Ovary (tissue), 3 donors: Measurements from ENCODE around the gene ZNF445.

ENCODE experiments used
- CTCF ChIP-seq, 3 donors: fragments of 450-650 bp in 2 of 3; fragments of 200-600 bp in 1 of 3; IDR thresholded peaks; one replicate each; pipeline versions ENCODE4 v1.5.1 to v1.8.0; 2016 to 2022; ENCODE audit warnings: antibody characterized with exemption in 3 of 3, mild to moderate bottlenecking in 1 of 3
- EP300 ChIP-seq: sonication (generic); formaldehyde crosslinking; IDR thresholded peaks from one replicate; pipeline ENCODE4 v1.6.1; 2017; ENCODE audit warnings: antibody characterized with exemption
- donor health status: DM: no; HTN: no; CAD: no.

DNA sequence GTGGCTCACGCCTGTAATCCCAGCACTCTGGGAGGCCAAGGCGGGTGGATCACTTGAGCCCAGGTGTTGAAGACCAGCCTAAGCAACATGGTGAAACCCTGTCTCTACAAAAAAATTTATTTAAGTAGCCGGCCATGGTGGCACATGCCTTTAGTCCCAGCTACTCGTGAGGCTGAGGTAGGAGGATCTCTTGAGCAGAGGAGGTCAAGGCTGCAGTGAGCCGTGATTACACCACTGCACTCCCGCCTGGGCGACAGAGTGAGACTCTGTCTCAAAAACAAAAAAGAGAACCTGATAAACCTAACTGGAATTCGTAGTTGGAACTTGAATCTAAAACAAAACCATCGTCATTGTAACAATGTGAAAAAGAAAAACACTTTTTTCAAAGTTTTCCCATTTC is 81.8 kb downstream of the ZNF445 start:
- TF ChIP-seq CTCF (IDR thresholded peaks at IDR 0.05) (no peak), EP300 (no peak)
